ENCODE data around the gene PLEKHA7.

DNA sequence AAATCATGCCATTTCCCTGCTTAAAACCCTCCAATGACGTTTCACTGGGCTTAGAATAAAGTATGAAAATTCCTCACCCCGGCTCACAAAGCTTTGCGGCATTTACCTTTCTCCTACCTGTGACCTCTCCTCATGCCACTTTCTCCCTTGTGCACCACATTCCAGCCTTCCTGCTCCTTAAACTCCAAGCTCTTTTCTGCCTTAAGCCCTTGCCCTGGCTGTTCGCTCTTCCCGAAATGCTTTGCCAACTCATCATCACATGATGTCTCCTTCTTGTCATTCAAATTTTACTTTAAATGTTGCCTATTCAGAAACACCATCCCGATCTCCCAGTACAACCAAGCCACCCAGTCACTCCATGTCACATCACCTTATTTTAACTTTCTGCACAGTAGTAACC is 2.0 kb downstream of the PLEKHA7 start:
- TF ChIP-seq CTCF (IDR thresholded peaks at IDR 0.05) (no peak), POLR2A (IDR thresholded peaks at IDR 0.05) (no peak), EP300 (IDR thresholded peaks at IDR 0.05) (no peak), POLR2AphosphoS5 (IDR thresholded peaks at IDR 0.05) (no peak)

Data from upper lobe of left lung (tissue), 4 donors.